A549 (cell line): ENCODE data around the gene MYOZ3.

ENCODE experiments used
- JUN ChIP-seq, 2 experiments: fragments of >200 bp; sonication (Bioruptor Twin); formaldehyde crosslinking; IDR thresholded peaks; 2 replicates in 1 of 2; 3 replicates in 1 of 2; pipeline ENCODE4 v1.6.1; 2016 to 2017
- KDM1A ChIP-seq: fragments of 200-600 bp; sonication (generic); IDR thresholded peaks from 2 replicates; pipeline ENCODE4 v1.6.1; 2016; ENCODE audit warnings: low read depth, mild to moderate bottlenecking
- MAX ChIP-seq: IDR thresholded peaks from 2 replicates; pipeline ENCODE4 v1.6.1; 2012
- MAZ ChIP-seq: fragments of 150-350 bp; IDR thresholded peaks from 2 replicates; pipeline ENCODE4 v1.6.1; 2014; ENCODE audit warnings: antibody characterized with exemption, low read depth, low read length, borderline replicate concordance
- RAD21 ChIP-seq, 2 experiments: fragments of >200 bp in 1 of 2; sonication (Bioruptor Twin) in 1 of 2; formaldehyde crosslinking in 1 of 2; IDR thresholded peaks in 1 of 2; conservative IDR thresholded peaks in 1 of 2; 2 replicates in 1 of 2; 3 replicates in 1 of 2; pipeline ENCODE4 v1.6.1; 2012 to 2018; ENCODE audit warnings: inconsistent platforms in 1 of 2

- no peak for TF ChIP-seq MAX
- TF ChIP-seq JUN (IDR thresholded peaks at IDR 0.05): no peak
- no peak for TF ChIP-seq RAD21 (conservative IDR thresholded peaks at IDR 0.05 in 1 of 2, IDR thresholded peaks at IDR 0.05 in 1 of 2)
- no peak for TF ChIP-seq MAZ
- peak; percentile 66; the same call in 1 of the 2 replicates for TF ChIP-seq KDM1A
Observed at GRCh38 chr5:150639751-150640150, 21.3 kb upstream of the MYOZ3 start.
